Measurements from ENCODE around the gene STT3A. TPM values are rescaled to one million over a fixed set of nuclear protein-coding genes. Genes with fewer than 3 reads are reported as not detected.

The STT3A gene
- total and polyA plus RNA-seq, 2 of the 13 experiments (the other 11 are each of a cell fraction or from before 2014, with no cell fraction given): 229 to 319 TPM

DNA sequence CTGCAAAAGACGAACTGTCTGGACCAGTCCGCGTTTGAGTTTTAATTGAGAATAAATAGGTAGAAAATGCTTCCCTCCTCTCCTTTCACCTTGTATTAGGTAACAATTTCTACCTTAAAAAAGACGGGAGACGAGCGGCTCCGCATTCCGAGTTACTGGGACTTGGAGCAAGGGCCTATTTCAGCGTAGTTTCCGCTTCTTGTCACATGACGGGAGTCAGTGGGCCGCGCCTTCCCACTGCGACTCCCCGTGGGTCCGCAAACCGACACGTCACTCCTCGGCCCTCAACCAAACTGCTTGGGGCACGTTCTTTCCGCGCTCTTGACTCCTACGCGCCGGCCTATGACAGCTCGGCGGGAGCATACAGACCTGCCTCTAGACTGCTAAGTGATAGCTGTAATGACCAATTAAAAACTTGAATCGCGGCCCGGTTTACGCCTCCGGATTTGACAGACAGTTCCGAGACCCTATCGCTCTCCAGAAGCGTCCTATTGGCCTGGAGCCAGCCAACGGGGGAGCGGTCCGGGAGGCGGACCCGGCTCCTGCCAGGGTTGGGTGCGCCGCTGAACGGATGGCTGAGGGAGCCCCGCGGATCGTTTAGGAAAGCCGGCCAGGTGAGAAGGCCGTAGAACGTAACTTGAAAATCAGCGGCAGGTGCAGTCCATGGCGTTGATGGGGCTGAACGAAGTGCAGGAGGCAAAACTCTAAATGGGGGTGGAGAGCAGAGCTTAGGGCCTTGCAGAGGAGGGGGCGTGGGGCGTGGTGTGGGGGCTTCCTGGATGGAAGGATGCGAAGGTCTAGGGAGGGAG is at the start of gene STT3A (continued):
- TF ChIP-seq NFE2L1 (CRISPR knock-in tag; IDR thresholded peaks at IDR 0.05; ENCODE audit: borderline replicate concordance) (no peak), ZNF567 (CRISPR knock-in tag; IDR thresholded peaks at IDR 0.05; ENCODE audit: borderline replicate concordance) (no peak), KLF13 (CRISPR knock-in tag; IDR thresholded peaks at IDR 0.05) (no peak), PAX8 (CRISPR knock-in tag; IDR thresholded peaks at IDR 0.05; ENCODE audit: borderline replicate concordance) (no peak), SIX4 (CRISPR knock-in tag; IDR thresholded peaks at IDR 0.05) (no peak), IRX3 (CRISPR knock-in tag; IDR thresholded peaks at IDR 0.05; ENCODE audit: borderline replicate concordance, low read depth) (0 out of 2 replicates have a peak, but pooled peaks have one; percentile 34), NFKB2 (CRISPR knock-in tag; IDR thresholded peaks at IDR 0.05; ENCODE audit: borderline replicate concordance) (no peak; the same call in 1 of the 2 replicates), PITX1 (CRISPR knock-in tag; IDR thresholded peaks at IDR 0.05) (peak; percentile 15; the same call in 1 of the 2 replicates), SNAI1 (CRISPR knock-in tag; IDR thresholded peaks at IDR 0.05; ENCODE audit: borderline replicate concordance) (0 out of 2 replicates have a peak, but pooled peaks have one; percentile 37), WIZ (CRISPR knock-in tag; IDR thresholded peaks at IDR 0.05) (no peak), AGO1 (IDR thresholded peaks at IDR 0.05; ENCODE audit: low read depth, low read length, poor library complexity, severe bottlenecking) (peak; percentile 55), SMARCE1 (IDR thresholded peaks at IDR 0.05; ENCODE audit: borderline replicate concordance) (no peak)
- TF ChIP-seq, protein P1, sequence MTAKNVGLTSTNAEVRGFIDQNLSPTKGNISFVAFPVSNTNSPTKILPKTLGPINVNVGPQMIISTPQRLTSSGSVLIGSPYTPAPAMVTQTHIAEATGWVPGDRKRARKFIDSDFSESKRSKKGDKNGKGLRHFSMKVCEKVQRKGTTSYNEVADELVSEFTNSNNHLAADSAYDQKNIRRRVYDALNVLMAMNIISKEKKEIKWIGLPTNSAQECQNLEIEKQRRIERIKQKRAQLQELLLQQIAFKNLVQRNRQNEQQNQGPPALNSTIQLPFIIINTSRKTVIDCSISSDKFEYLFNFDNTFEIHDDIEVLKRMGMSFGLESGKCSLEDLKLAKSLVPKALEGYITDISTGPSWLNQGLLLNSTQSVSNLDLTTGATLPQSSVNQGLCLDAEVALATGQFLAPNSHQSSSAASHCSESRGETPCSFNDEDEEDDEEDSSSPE (CRISPR knock-in tag; IDR thresholded peaks at IDR 0.05): peak; percentile 94
- TF ChIP-seq, protein P2, sequence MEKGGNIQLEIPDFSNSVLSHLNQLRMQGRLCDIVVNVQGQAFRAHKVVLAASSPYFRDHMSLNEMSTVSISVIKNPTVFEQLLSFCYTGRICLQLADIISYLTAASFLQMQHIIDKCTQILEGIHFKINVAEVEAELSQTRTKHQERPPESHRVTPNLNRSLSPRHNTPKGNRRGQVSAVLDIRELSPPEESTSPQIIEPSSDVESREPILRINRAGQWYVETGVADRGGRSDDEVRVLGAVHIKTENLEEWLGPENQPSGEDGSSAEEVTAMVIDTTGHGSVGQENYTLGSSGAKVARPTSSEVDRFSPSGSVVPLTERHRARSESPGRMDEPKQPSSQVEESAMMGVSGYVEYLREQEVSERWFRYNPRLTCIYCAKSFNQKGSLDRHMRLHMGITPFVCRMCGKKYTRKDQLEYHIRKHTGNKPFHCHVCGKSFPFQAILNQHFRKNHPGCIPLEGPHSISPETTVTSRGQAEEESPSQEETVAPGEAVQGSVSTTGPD (CRISPR knock-in tag; IDR thresholded peaks at IDR 0.05): no peak
- TF ChIP-seq, protein P3, sequence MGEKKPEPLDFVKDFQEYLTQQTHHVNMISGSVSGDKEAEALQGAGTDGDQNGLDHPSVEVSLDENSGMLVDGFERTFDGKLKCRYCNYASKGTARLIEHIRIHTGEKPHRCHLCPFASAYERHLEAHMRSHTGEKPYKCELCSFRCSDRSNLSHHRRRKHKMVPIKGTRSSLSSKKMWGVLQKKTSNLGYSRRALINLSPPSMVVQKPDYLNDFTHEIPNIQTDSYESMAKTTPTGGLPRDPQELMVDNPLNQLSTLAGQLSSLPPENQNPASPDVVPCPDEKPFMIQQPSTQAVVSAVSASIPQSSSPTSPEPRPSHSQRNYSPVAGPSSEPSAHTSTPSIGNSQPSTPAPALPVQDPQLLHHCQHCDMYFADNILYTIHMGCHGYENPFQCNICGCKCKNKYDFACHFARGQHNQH (CRISPR knock-in tag; IDR thresholded peaks at IDR 0.05): peak; percentile 69
- TF ChIP-seq, protein P4, sequence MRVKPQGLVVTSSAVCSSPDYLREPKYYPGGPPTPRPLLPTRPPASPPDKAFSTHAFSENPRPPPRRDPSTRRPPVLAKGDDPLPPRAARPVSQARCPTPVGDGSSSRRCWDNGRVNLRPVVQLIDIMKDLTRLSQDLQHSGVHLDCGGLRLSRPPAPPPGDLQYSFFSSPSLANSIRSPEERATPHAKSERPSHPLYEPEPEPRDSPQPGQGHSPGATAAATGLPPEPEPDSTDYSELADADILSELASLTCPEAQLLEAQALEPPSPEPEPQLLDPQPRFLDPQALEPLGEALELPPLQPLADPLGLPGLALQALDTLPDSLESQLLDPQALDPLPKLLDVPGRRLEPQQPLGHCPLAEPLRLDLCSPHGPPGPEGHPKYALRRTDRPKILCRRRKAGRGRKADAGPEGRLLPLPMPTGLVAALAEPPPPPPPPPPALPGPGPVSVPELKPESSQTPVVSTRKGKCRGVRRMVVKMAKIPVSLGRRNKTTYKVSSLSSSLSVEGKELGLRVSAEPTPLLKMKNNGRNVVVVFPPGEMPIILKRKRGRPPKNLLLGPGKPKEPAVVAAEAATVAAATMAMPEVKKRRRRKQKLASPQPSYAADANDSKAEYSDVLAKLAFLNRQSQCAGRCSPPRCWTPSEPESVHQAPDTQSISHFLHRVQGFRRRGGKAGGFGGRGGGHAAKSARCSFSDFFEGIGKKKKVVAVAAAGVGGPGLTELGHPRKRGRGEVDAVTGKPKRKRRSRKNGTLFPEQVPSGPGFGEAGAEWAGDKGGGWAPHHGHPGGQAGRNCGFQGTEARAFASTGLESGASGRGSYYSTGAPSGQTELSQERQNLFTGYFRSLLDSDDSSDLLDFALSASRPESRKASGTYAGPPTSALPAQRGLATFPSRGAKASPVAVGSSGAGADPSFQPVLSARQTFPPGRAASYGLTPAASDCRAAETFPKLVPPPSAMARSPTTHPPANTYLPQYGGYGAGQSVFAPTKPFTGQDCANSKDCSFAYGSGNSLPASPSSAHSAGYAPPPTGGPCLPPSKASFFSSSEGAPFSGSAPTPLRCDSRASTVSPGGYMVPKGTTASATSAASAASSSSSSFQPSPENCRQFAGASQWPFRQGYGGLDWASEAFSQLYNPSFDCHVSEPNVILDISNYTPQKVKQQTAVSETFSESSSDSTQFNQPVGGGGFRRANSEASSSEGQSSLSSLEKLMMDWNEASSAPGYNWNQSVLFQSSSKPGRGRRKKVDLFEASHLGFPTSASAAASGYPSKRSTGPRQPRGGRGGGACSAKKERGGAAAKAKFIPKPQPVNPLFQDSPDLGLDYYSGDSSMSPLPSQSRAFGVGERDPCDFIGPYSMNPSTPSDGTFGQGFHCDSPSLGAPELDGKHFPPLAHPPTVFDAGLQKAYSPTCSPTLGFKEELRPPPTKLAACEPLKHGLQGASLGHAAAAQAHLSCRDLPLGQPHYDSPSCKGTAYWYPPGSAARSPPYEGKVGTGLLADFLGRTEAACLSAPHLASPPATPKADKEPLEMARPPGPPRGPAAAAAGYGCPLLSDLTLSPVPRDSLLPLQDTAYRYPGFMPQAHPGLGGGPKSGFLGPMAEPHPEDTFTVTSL (CRISPR knock-in tag; IDR thresholded peaks at IDR 0.05; ENCODE audit: borderline replicate concordance): no peak; the same call in 1 of the 2 replicates
